GM19099 (cell line): ENCODE measurements around the gene RHBDL1.
A peak's percentile ranks its signal among the peaks of the same experiment; 100 is the strongest.

Experiments used
- POLR2A ChIP-seq: IDR thresholded peaks from 3 replicates; pipeline ENCODE4 v1.6.1; 2011; ENCODE audit warnings: low read depth; ENCODE audit not compliant: insufficient read length; ENCODE audit errors: extremely low read depth

RHBDL1 gene

DNA sequence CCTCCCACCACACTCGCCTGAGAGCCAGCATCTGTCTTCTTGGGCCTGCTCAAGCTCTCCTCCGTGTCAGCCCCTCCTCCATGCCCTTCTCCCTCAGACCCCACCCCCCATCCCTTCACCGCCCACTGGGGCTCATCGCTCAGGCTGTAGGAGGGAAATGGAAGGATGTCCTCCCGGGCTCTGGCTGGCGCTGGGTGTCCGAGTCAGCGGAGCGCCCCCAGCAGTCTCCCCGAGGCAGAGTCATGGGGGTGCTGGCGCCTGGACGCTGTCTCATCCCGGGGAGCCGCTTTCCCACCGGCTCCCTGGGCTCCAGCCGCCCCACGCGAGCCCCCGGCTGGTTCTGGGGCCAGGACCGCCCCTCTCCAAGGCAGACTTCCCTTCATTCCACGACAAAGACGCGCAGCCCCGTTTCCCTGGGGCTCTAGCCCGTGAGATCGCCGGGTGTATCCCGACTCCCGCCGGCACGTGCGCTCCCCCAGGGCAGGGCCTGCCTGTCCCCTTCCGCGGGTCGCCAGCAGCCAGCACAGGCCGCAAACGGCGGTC, 45.0 kb downstream of the RHBDL1 start:
- TF ChIP-seq POLR2A: no peak

DNA sequence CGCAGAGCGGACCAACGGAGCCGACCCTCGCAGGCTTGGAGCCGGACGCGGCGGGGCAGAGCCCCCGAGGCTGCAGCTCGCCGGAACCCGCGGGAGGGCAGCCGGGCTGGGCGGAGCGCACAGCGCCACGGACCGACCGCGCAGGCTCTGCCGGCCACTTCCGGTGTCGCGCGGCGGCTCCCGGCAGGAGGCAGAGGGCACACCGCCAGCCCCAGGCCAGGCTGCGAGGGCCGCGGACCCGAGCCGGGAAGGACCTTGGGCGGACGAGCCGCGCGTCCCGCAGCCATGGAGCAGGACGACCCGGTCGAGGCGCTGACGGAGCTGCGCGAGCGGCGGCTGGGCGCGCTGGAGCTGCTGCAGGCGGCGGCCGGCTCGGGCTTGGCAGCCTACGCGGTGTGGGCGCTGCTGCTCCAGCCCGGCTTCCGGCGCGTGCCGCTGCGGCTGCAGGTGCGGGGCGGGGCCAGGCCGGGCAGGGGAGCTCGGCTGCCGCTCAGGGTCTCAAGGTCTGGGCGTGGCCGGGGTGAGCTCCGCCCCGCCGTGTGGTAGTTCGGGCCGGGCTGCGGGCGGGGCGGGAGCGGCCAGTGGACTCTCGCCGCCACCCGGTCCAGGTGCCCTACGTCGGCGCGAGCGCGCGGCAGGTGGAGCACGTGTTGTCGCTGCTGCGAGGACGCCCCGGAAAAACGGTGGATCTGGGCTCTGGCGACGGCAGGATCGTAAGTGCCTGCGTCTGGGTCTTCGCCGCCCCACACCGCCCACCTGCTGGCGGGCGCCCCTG, 45.7 kb downstream of the RHBDL1 start, which contains the start of gene ANTKMT:
Gene ANTKMT, plus strand, starts transcription at position 157 of the 775 bp plus-strand sequence. Its CDS starts 129 bp downstream, at position 286.
- TF ChIP-seq POLR2A: peak; percentile 96

DNA sequence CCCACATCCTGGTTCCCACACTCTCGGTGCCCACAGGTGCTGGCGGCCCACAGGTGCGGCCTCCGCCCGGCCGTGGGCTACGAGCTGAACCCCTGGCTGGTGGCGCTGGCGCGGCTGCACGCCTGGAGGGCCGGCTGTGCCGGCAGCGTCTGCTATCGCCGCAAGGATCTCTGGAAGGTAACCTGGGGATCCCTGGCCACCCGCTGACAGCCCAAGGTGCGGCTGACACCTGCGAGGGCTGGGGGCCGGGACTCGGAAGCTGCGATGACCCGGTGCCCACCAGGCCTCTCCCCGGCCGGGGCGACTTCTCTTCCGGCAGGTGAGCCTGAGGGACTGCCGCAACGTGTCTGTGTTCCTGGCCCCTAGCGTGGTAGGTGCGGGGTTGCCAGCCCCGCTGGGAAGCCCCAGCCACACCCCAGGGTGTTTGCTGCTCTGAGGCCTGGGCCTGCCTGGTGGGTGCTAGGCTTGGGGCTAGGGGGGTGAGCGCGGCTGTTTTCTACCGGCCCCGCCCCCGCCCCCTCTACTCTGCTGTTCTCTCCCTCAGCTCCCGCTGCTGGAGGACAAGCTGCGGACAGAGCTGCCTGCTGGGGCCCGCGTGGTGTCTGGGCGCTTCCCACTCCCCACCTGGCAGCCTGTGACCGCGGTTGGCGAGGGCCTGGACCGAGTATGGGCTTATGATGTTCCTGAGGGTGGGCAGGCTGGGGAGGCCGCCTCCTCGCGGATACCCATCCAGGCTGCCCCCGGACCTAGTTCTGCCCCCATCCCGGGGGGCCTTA, 46.5 kb downstream of the RHBDL1 start:
- no peak for TF ChIP-seq POLR2A

DNA sequence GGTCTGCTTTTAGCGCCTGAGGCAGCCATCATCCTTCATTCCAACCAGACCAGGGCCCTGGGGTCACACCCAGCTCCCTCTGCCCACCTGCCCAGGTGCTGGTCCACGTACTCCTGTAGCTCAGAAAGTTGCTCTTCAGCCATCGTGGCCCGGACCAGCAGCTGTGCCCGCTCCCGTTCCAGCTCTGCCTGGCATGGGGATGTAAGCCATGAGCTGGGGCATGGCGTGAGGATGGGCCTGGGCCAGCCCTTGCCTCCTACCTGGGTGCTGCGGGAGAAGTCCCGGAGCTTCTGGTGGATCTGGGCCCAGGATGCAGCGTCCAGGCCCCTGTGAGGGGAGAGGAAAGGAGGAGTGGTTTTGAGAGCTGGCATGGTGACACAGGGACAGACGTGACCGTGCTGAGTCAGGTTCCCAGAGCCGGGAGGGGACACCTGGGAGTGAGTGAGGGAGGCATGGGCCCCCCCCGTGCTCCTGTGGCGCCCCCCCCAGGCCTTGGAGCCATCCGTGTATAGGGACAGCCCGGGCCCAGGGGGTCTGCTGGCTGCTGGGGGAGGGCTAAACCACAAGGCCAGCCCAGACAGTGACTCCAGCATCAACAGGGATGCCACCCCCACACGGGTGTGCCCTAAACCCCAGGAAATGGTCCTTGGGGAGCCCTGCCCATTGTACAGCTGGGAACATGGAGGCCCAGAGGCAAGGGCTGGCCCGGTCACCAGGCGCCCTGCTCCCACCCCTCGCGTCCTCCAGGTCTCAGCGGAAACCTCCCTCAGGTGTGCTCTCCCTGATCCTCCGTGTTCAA, 47.6 kb downstream of the RHBDL1 start:
- no peak for TF ChIP-seq POLR2A

DNA sequence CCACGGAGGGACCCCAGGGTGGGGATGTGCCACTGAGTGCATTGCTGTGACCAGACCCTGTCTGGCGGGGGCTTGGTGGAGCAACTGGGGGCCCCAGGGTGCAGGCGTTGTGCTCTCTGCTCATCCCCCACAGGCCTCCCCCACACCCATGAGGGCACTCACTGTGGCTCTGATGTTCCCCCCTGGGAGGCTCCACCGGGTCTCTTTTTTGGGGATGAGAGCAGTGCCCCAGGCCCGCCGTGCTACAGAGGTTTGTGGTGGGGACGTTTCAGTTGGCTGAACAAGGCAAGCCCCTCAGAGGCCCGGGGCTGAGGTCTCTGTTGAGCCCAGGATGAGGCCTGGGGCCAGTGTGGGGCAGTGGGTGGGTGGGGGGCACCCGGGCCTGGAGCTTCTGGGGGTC, 48.2 kb downstream of the RHBDL1 start:
- no peak for TF ChIP-seq POLR2A

DNA sequence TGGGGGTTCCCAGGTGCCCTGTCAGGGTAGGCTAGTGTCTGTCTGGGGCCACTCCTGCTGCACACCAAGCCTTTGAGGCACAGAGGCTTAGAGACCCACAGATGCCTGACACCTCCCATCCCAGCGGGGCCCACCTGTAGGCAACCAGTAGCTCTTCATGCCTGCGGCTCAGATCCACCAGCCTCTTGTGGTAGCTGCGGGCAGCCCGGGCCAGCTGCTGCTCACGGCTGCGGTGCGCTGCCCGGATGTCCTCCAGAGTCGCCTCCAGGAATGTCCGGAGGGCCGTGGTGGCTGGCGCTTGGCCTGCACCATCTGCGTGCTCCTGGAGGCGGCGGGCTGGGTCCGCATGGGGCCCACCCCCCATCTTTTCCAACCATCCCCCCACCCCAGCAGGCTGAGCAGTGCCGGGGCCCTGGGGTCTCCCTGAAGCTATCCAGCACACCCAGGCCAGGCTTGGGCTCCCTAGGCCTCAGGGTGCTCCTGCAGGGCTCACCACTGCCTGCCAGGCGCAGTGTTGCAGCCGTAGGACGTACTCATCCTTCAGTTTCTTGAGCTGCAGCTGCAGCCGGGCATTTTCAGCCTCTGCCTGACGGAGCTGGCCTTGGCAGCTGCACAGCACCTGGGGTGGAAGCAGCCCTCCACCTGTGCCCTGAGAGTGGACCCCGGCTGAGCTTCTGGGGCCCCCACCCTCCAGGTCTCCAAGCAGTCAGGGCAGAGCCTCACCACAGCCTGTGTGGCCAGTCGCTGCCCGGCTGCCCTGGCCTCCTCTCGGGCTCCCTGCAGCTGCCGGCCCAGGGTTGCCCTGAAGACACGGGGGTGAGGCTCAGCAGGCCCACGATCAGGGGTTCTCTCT, 48.9 kb downstream of the RHBDL1 start:
- no peak for TF ChIP-seq POLR2A

DNA sequence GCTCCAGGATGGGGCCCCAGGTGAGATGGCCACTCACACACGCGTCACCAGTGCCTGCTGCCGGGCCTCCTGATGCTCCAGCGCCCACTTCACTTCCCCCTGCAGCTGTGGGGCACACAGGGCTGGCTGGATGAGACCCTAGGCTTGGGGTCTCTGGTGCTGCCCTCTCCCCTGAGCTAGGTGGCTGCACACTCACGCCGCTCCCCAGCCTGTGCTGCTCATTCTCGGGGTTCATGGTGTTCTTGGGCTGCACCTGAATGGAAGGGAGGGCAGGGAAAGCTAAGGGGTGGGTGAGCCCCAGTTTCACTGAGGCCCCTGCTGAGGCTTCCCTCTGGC, 49.5 kb downstream of the RHBDL1 start:
- no peak for TF ChIP-seq POLR2A

DNA sequence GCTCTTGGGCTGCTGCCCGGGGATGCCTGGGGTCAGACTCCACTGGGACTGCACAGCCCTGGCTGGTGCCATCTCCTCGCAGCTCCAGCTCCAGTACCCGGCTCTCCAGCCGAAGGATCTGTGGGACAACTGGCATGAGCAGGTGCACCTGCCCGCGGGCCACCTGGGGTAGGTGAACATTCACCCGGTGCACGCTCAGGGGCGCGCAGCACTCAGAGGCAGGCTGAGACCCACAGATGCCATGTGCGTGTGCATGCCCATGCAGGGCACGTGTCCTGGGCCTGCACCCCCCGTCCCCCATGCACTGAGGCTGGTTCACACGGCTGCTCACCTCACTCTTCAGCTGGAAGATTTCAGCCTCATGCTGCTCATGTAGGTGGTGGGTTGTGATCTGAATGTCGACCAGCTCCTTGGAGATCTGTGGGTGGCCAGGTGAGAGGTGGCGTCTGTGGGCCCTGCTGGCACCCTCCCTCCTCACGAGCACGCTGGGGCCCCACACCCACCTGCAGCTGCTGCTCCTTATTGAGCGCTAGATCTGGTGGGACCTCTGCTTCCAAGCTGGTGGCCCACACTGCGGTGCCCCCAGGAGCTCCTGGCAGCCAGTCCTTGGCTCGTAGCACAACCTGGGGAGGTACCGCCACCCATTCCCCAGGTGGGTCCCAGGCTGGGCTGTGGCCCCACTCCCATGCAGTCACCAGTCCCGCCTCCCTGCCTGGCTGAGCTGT, 50.2 kb downstream of the RHBDL1 start:
- no peak for TF ChIP-seq POLR2A

DNA sequence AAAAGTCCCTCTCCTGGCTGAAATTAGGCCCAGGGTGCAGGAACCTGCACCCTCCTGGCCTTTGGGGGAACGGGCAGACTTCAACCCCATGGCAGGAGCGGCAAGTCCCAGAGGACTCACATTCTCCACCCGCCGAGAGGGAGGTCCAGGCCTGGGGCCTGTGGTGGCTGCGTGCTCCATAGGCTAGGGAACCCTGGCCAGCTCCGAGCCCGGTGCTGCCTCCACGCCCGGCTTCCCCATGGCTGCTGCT, 50.6 kb downstream of the RHBDL1 start:
- TF ChIP-seq POLR2A: no peak

DNA sequence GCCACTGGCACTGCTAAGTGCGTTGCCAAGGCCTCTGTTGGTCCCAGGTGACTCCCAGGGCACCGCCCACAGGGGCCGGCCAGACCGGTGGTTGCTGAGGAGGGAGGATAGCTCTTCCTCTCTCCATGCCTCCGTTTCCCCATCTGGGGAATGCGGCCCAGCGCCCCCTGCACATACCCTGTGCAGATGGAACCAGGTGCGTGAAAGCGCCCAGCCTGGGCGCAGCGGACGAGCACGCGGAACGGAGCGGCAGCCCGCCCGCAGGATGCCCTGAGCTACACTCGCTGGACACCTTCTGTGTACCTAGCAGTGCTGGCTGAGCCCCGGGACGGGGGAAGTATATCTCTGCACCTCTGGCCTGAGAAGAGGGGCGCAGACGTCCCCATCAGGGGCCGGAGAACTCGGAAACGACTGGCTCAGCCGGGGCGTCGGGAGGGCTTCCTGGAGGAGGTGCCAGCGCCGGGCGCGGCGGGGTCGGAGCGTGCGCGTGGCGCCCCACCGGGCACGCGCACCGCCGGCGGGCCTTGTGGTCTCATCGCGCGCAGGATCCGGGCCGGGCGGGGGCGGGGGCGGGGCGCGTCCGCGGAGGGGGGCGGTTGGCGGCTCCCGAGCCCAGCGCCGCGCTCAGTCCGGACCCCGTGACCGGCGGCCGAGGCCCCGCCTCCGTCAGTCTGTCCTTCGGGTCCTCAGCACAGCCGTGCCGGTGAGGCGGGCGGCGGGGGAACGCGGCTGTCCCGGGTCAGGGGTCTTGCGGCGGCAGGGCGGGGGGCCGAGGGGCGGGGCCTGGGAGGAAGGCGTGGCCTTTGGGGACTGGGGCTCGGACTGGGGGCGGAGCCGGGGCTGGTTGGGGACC, 51.2 kb downstream of the RHBDL1 start, which contains the start of the genes CCDC78 and HAGHL:
Gene CCDC78, minus strand, starts transcription at position 6 of the 853 bp plus-strand sequence. CDS start 76 bp downstream, outside the sequence.
Gene HAGHL, plus strand, starts transcription at position 669 of the 853 bp plus-strand sequence. CDS start 404 bp downstream, outside the sequence.
- TF ChIP-seq POLR2A: peak; percentile 6

DNA sequence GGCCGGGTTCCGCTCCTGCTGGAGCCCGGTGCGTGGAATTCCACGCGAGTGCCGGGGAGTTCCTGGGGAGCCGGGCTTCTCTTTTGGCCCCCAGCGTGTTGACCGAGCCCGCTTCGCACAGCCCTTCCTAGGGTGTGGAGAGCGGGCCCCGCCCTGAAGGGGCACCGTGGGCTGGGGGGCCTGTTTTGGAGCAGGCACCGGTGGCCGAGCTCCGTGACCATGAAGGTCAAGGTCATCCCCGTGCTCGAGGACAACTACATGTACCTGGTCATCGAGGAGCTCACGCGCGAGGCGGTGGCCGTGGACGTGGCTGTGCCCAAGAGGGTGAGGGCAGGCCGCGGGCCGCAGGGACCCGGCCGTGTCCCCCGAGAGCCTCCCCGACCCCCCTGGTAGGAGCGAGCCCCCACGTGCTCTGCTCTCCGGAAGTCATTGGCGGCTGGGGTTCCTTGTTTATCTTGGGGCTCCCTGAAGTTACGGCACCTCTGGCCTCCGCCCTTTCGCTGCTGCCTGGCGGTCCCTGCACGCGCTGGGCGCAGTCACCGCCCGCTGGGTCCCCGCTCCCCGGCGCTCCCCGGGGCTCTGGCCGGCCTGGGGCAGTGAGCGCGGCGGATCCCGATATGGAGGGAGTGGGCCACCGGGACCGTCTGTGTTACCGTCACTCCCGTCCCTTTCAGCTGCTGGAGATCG, 52.0 kb downstream of the RHBDL1 start:
- no peak for TF ChIP-seq POLR2A
